Renal cortex interstitium (tissue), 11 donors: ENCODE measurements around the gene HIVEP3. TPM values are rescaled to one million over a fixed set of nuclear protein-coding genes. Genes with fewer than 3 reads are reported as not detected.
"Not testable (repeated sequence)": the region's sequence is repeated elsewhere in the genome, so short reads cannot be mapped to it uniquely, and the experiment has no call there.

Experiments
- DNase-seq, 11 donors: peaks; one replicate each; pipeline ENCODE4 v3.0.0-alpha.2; 2013; ENCODE audit warnings: low read depth in 9 of 11, low spot score in 4 of 11; ENCODE audit errors: extremely low read depth in 1 of 11
- polyA plus RNA-seq, 3 donors: library from polyadenylated mRNA; unstranded; fragments of 120-200 nt; gene quantifications; one replicate each; pipeline ENCODE4 v1.2.1, GENCODE V29; 2013; ENCODE audit not compliant: insufficient read length in 3 of 3

Gene HIVEP3
- polyA plus RNA-seq, 3 donors, result 3.4 to 4.6 (median 4.1) TPM

GRCh38 chr1:41691966-41692365 lies 226.8 kb downstream of the HIVEP3 start:
- not testable (repeated sequence) for DNase-seq

DNA sequence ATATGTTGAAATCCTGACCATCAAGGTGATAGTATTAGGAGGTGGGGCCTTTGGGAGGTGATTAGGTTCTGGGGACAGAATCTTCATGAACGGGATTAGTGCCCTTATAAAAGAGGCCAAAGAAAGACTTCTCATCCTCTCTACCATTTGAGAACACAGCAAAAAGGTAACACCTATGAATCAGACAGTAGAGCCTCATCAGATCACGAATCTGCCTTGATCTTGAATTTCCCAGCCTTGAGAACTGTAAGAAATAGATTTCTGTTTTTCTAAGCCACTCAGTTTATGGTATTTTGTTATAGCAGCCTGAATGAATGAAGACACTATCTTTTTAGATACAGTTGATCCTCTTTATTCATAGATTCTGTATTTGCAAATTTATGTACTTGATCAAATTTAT lies 227.3 kb downstream of the HIVEP3 start:
- DNase-seq, result no peak

DNA sequence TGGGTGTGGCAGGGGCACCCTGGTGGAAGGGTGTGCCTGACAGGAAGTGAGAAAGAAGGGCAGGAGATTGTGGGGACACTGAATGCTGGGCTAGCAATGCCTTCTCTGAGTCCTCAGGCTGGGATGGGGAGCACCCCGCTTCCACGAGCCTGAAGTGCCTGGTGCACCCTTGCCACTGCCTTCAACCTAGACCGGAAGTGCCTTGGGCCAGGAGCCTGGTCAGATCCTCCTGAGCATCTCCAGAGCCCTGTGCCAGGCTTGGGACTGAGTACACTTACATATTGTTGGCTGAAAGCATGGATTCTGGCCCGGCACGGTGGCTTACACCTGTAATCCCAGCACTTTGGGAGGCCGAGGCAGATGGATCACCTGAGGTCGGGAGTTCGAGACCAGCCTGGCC lies 228.4 kb downstream of the HIVEP3 start:
- no peak for DNase-seq

GRCh38 chr1:41689558-41689981 lies 229.2 kb downstream of the HIVEP3 start:
- no peak for DNase-seq

- DNase-seq, result no peak
These were observed 229.6 kb downstream of the HIVEP3 start for GRCh38 chr1:41689139-41689538.

DNA sequence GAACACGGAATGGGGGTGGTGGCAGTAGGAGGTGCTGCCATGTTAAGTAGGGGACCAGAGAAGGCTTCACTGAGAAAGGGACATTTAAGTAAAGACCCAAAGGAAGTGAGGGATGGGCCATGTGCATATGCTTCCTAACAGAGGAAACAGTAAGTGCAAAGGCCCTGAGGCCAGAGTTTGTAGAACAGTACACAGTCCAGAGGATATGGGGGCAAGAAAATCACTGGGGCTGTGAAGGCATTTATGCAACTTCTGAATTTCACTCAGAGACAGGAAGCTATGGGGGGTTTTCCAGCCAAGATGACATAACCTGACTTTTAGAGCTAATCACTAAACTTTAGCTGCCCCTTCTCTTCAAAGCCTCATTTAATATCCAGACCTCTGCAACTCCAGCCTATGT lies 231.7 kb downstream of the HIVEP3 start:
- DNase-seq, result no peak

GRCh38 chr1:41683681-41684500 lies 234.8 kb downstream of the HIVEP3 start:
- DNase-seq, result no peak

DNA sequence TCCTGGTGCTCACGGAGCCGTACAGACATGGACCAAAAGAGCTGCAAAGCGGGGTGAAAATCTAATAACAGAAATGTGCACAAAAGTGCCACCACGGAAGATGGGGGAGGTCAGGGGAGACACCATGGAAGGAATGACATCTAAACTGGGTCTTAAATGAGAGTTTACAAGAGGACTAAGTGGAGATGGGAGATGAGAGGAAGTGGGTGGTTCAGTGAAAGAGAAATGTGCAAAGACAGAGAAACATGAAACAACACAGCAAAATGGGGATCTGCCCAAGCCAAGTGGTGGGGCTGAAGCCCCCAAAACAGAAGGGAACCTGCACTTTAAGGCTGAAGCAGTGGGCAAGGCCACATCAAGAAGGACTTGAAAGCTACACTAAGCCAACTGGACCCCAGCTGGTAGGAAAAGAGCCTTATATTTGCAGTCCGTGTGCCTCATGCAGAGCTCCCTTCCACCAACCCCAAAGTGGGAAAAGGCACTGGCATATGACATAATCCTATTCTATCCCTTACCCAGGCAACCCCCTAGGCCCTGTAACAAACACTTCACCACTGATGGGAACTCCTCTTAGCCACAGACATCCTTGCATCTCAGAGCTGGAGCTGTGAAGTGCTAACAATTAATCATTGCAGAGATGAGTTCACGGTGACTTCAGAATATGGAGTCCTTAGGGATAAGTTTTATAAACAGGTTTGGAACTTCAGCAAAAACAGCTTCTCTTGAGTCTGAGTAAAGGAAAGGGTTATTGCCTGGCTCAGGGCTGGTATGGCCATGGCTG lies 235.7 kb downstream of the HIVEP3 start:
- no peak for DNase-seq

DNA sequence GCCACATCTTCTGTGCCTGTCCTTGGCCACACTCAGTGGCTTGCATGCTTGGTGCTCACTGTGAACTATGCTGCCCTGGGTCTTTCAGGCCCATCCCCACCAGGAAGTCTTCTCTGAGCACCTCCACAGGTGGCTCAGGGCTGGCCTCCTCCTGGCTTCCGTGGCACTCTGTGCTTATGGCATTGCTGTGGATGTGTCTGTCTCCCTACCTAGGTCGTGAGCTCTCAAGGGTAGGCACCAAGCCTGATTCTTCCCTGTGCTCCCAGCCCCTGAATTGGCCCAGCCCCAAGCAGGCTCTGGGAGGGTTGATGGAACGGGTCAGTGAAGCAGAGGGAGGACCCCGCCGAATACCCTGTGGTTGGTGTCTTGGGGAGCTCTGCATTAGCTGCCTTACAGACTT lies 236.6 kb downstream of the HIVEP3 start:
- DNase-seq, result no peak

- no peak for DNase-seq
These were observed 237.2 kb downstream of the HIVEP3 start for GRCh38 chr1:41681331-41682098.

GRCh38 chr1:41679994-41680393 lies 238.7 kb downstream of the HIVEP3 start:
- DNase-seq, result no peak

GRCh38 chr1:41679531-41679930 lies 239.2 kb downstream of the HIVEP3 start:
- no peak for DNase-seq

DNA sequence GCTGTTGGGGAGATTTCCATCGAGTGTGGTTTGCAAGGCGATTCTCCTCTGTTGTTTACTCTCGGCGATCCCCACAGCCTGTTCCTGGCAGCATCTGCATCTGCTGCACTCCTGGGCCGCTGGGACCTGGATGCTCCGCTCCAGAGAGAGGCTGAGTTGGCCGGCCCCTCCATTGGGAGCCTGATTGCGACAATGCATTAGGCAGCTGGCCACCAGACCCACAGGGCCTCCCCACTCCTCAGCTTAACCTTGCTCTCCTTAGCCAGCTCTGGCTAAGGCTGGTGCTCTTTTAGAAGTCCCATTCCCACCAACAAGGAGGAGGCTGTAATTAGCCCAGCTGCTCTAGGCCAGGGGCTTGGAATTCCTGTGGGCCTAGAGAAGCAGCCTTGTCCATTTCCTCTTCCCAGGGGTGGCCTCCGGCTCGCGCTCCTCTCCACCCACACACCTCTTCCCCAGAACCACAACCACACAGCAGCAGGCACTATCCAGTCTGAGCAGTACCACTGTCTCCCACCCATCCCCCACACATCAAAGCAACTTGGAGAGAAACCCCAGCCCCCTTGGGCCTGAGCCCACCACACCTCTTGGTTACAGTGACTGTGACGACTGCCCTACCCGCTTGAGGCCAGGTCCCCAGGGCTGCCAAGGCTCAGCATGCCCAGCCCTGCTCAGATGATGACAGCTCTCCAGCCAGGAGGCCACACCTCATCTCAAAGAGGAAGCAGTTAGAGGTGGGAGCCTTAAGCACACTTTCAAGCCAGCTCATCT lies 240.4 kb downstream of the HIVEP3 start:
- no peak for DNase-seq

GRCh38 chr1:41677620-41678019 lies 241.1 kb downstream of the HIVEP3 start:
- DNase-seq, result no peak

DNA sequence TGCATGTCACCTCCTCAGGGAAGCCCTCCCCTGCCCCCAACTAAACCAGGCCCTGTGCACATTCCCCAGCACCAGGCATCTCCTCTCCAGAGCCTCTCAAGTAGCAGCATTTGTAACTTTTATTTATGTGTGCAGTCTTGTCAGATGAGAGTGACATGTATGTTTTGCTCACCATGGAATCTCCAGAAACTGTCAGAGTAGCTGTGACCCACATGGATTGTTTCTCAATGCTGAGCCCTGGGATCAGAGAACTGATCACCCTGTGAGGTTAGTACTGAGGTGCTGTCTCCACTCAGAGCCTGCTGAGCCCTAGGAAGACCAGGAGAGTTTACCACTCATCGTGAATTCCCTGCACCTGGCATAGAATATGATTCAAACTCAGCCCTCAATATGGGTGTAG lies 243.3 kb downstream of the HIVEP3 start:
- DNase-seq, result no peak

DNA sequence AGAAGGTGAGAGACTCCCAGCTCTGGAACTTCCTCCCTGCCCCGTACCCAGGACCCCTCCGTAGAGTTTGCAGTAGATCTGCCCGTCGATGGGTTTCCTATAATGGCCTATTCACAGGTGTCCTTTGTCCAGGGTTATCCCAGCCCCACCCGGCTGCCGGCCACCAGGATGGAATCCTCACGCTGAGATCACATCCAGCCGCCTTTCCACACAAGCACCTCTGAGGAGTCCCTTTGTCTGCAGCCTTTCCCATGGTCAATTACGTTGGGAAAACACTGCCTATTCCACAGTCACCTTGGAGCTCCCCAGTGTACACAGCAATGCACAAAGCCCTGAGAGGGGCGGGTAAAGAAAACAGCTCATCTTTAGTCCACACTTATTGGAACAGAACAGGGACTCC lies 244.2 kb downstream of the HIVEP3 start:
- DNase-seq, result no peak

DNA sequence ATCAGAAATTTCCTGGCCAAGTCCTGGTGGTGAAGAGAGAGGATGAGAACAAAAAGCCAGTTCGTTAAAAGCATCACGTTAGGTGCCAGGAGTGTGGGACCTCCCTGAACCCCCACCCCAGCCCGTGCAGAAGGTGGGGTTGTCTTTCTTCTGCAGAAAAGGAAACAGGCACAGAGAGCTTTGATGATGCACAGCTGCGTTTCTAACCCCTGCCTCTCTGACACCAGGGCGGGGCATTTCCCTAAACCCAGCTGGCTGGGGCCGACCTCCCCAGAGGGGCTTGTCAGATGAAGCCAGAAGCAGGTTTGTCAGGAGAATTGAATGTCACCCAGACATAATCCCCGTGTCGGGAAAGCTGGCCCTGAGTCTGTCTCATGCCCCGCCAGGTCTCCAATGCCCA lies 244.9 kb downstream of the HIVEP3 start:
- DNase-seq, result no peak

DNA sequence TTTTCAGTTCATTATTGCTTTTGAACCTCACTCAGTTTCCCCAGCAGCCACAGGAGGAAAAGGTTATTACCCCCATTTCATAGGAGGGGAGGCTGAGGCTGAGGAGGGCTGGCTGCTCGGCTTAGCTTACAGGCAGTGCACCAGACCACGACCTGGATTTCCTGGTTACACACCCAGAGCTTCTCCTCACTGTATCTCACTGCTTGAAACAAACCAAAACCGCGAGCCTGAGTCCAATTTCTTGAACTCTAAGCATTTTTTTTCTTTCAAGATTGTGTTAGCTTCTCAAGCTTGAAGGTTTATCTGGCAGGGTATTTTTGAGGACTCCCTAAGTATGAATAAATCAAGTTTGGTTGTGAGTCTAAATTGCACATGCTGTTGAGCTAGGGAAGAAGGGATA lies 245.3 kb downstream of the HIVEP3 start:
- no peak for DNase-seq
